Heart left ventricle (tissue), 16 donors: ENCODE results near the gene MARK4. TPM values are rescaled to one million over a fixed set of nuclear protein-coding genes. Genes with fewer than 3 reads are reported as not detected.

ENCODE experiments used
- ATAC-seq, 4 donors: fragments of 200-7000 bp; cut with Tn5 transposase; one replicate each; pipeline ENCODE4 v1.9.1; 2020 to 2022; ENCODE audit warnings: moderate library complexity in 4 of 4, mild to moderate bottlenecking in 3 of 4, moderate number of reproducible peaks in 1 of 4
- DNase-seq, 5 donors: peaks; one replicate each; pipeline ENCODE4 v3.0.0-alpha.2; 2020
- H3K27ac ChIP-seq, 12 donors: fragments of 200-600 bp; sonication (generic) in 4 of 12; one replicate each; pipeline versions ENCODE4 v1.5.0 to v1.8.0; 2016 to 2022; ENCODE audit warnings: mild to moderate bottlenecking in 2 of 12
- H3K27me3 ChIP-seq, 9 donors: fragments of 200-600 bp; sonication (generic) in 2 of 9; one replicate each; pipeline versions ENCODE4 v1.5.1 to v1.8.0; 2016 to 2022; ENCODE audit warnings: mild to moderate bottlenecking in 3 of 9
- H3K36me3 ChIP-seq, 9 donors: fragments of 200-600 bp; sonication (generic) in 2 of 9; one replicate each; pipeline versions ENCODE4 v1.5.0 to v1.8.0; 2018 to 2022; ENCODE audit warnings: mild to moderate bottlenecking in 2 of 9
- H3K4me1 ChIP-seq, 12 donors: fragments of 200-600 bp; sonication (generic) in 4 of 12; one replicate each; pipeline versions ENCODE4 v1.5.0 to v1.8.0; 2016 to 2022; ENCODE audit warnings: mild to moderate bottlenecking in 3 of 12
- H3K4me3 ChIP-seq, 12 donors: fragments of 200-600 bp; sonication (generic) in 4 of 12; one replicate each; pipeline versions ENCODE4 v1.5.0 to v1.8.0; 2017 to 2022; ENCODE audit warnings: mild to moderate bottlenecking in 9 of 12, moderate library complexity in 4 of 12
- H3K9me3 ChIP-seq, 12 donors: fragments of 200-600 bp; sonication (generic) in 4 of 12; one replicate each; pipeline versions ENCODE4 v1.5.0 to v1.8.0; 2016 to 2022; ENCODE audit warnings: mild to moderate bottlenecking in 1 of 12
- POLR2A ChIP-seq, 2 donors: fragments of 450-650 bp; IDR thresholded peaks; one replicate each; pipeline ENCODE4 v1.6.1; 2017; ENCODE audit warnings: antibody characterized with exemption in 2 of 2, mild to moderate bottlenecking in 2 of 2, moderate library complexity in 2 of 2
- WGBS, 4 donors: extraction: QIAGEN DNeasy Blood & Tissue Kit in 2 of 4; methylation state at CpG; one replicate each; pipeline versions ENCODE4 v1.1.5 to v1.1.7; 2013 to 2018; 5-methylcytosine and 5-hydroxymethylcytosine counted together
- intact Hi-C, 10 donors: fragments of 100-400 bp; cut with DNase I; formaldehyde crosslinking; loops; one replicate each; pipeline versions ENCODE4 v1.11.1 to v1.14.2; 2022
- polyA plus RNA-seq, 2 donors: library from polyadenylated mRNA; stranded (reverse); fragments of 200-250 nt; gene quantifications; one replicate each; pipeline ENCODE4 v1.2.3, GENCODE V29; 2013
- total RNA-seq, 9 donors: library from RNA; depleted of rRNA in 2 of 9; stranded (reverse); fragments of >200 nt in 2 of 9; fragmentation: NEBNext Ultra II Directional in 3 of 9; extraction: Animal tissue kit (Norgen Biotek cat#: 25700) in 3 of 9; gene quantifications; one replicate each; pipeline versions ENCODE4 v1.1.0 to v1.2.4, GENCODE V29; 2016 to 2023
- TF ChIP-seq, protein P1 (sequence below), 12 donors: fragments of 200-600 bp; sonication (generic) in 4 of 12; IDR thresholded peaks; one replicate each; pipeline versions ENCODE4 v1.5.0 to v1.8.0; 2018 to 2022; ENCODE audit warnings: antibody characterized with exemption in 12 of 12, mild to moderate bottlenecking in 5 of 12
- donor health status: ischemic (EF 13 %, LVEDD 7.1; RV severe dilation, severe dysfunction).
- donor health status: healthy with polysubstance abuse.
- donor health status: DM: no; HTN: yes; CAD: no.
- donor health status: DM: no; HTN: no; CAD: no.
- donor health status: ischemic (EF 25% LVEDD 6.9; RV normal size, moderate dysfunction).
- donor health status: ischemic (EF 25% LVEDD 5.7; RV mildly dilated, moderate dysfunction).
- donor health status: healthy.
- donor health status: DM: yes; HTN: yes; CAD: no.
- donor health status: ischemic (EF 35%, LVEDD 5.7; RV mildly dilated, moderate dysfunction).
- donor health status: nonischemic (EF 11% LVEDD 7.7; RV severe dilation, severe dysfunction).
- donor health status: DM: yes; HTN: yes; CAD: no.
- donor health status: PGD.
- donor health status: ischemic (EF 29% LVEDD 5.4; RV normal size, mild dysfunction).
- donor health status: nonischemic (EF 23%, LVEDD 6.1; RV moderate dilation, normal function).

MARK4 gene
- total and polyA plus RNA-seq, 11 donors = 18.0 to 46.9 (median 28.6) TPM

DNA sequence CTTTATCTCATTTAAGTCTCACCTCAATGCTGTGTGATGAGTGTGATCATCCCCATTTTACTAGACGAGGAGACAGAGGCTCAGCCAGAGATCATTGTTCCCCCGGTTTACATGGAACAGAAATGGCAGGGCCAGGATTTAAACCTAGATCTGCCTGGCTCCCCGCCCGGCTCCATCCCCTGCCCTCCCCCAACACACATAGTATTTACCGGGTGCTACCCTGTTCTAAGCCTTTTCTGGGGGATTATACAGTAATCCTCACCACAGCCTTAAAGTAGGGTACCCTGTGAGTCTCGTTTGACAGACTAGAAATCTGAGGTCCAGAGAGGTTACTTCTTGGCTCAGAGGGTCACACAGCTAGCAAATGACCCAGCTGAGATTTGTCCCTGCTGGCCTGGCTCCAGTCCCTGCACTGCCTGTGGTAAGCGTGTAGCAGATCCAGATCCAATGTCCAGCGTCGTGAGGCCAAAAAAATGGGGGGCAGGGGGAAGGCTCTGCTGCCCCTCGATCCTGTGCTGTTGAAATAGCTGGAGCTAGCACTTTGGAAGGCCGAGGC is 85.7 kb downstream of the MARK4 start:
- DNase-seq (no peak), ATAC-seq (no peak)
- TF ChIP-seq, protein P1, sequence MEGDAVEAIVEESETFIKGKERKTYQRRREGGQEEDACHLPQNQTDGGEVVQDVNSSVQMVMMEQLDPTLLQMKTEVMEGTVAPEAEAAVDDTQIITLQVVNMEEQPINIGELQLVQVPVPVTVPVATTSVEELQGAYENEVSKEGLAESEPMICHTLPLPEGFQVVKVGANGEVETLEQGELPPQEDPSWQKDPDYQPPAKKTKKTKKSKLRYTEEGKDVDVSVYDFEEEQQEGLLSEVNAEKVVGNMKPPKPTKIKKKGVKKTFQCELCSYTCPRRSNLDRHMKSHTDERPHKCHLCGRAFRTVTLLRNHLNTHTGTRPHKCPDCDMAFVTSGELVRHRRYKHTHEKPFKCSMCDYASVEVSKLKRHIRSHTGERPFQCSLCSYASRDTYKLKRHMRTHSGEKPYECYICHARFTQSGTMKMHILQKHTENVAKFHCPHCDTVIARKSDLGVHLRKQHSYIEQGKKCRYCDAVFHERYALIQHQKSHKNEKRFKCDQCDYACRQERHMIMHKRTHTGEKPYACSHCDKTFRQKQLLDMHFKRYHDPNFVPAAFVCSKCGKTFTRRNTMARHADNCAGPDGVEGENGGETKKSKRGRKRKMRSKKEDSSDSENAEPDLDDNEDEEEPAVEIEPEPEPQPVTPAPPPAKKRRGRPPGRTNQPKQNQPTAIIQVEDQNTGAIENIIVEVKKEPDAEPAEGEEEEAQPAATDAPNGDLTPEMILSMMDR (IDR thresholded peaks at IDR 0.05) = no peak
- TF ChIP-seq POLR2A (IDR thresholded peaks at IDR 0.05) = no peak
- 61 to 69% (median 66%) methylated on average over 11 of the region's 11 CpGs for WGBS, 4 donors
- Histone ChIP-seq H3K9me3 (no peaks in the 10 kb centered on the region), H3K4me3 (no peak overlapping the region), H3K4me1 (peaks cover 0 to 15% (median 1%) of the 10 kb centered on the region in 12 donors), H3K27me3 (peaks cover 10 to 23% (median 14%) of the 10 kb centered on the region in 9 donors), H3K36me3 (no peaks in the 10 kb centered on the region), H3K27ac (no peak overlapping the region)
- intact Hi-C loops = loop anchor here in 6 of 10 donors (5.0 to 10.0 kb wide), 6 partner anchors 84 to 434 kb away; partner anchors contain the start of genes MARK4 (in 5 of the 6), APOE (in 4 of the 6) and NKPD1 (in 1 of the 6)

DNA sequence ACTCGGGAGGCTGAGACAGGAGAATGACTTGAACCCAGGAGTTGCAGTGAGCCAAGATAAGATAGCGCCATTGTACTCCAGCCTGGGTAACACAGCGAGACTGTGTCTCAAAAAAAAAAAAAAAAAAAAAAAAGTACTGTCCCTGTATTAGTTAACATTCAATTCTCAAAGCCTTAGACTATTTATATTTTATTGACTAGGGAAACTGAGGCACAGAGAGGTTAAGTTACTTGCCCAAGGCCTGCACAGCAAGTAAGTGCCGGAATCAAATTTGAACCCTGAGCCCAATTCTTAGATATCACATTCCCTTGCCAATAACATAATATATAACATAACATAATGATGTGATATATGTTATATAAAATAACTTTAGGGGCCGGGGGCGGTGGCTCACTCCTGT is 88.6 kb downstream of the MARK4 start:
- no peak overlapping the region for H3K4me3 ChIP-seq
- H3K4me1 ChIP-seq = peaks cover 0 to 15% (median 1%) of the 10 kb centered on the region in 12 donors
- no peak for TF ChIP-seq POLR2A (IDR thresholded peaks at IDR 0.05)
- TF ChIP-seq, protein P1 (IDR thresholded peaks at IDR 0.05) = no peak
- H3K36me3 ChIP-seq = no peaks in the 10 kb centered on the region
- no peaks in the 10 kb centered on the region for H3K9me3 ChIP-seq
- 75 to 88% (median 82%) methylated on average over 6 of the region's 6 CpGs for WGBS, 4 donors
- intact Hi-C loops = loop anchor here in 8 of 10 donors (2.0 to 10.0 kb wide), 9 partner anchors 87 to 437 kb away; partner anchors contain the start of genes APOE (in 5 of the 8), MARK4 (in 5 of the 8) and NKPD1 (in 1 of the 8)
- DNase-seq (no peak), ATAC-seq (no peak)
- peaks cover 10 to 23% (median 14%) of the 10 kb centered on the region in 9 donors for H3K27me3 ChIP-seq
- no peak overlapping the region for H3K27ac ChIP-seq

GRCh38 chr19:45340232-45340898 is 89.3 kb downstream of the MARK4 start, which contains the start of gene KLC3:
Gene KLC3 (plus strand): TSS chr19:45340750. CDS start chr19:45345542, 4,792 bp downstream.
- TF ChIP-seq, protein P1 (IDR thresholded peaks at IDR 0.05) = no peak
- no peak for TF ChIP-seq POLR2A (IDR thresholded peaks at IDR 0.05)
- intact Hi-C loops = loop anchor here in 1 of 10 donors (10.0 kb wide), 2 partner anchors 146 to 436 kb away; partner anchors contain the start of gene APOE
- H3K27ac ChIP-seq = no peak within 1 kb of the TSS
- no peak for DNase-seq
- H3K9me3 ChIP-seq = no peaks in the 10 kb centered on the region
- H3K4me3 ChIP-seq = peak within 1 kb of the TSS in 9 of 12 donors; percentile 6 to 45 (median 22)
- 11 to 24% (median 17%) methylated on average over 24 to 50 of the region's 50 CpGs for WGBS, 4 donors
- H3K4me1 ChIP-seq = peaks cover 0 to 15% (median 1%) of the 10 kb centered on the region in 12 donors
- no peaks in the 10 kb centered on the region for H3K36me3 ChIP-seq
- ATAC-seq = no peak
- peaks cover 10 to 23% (median 14%) of the 10 kb centered on the region in 9 donors for H3K27me3 ChIP-seq

DNA sequence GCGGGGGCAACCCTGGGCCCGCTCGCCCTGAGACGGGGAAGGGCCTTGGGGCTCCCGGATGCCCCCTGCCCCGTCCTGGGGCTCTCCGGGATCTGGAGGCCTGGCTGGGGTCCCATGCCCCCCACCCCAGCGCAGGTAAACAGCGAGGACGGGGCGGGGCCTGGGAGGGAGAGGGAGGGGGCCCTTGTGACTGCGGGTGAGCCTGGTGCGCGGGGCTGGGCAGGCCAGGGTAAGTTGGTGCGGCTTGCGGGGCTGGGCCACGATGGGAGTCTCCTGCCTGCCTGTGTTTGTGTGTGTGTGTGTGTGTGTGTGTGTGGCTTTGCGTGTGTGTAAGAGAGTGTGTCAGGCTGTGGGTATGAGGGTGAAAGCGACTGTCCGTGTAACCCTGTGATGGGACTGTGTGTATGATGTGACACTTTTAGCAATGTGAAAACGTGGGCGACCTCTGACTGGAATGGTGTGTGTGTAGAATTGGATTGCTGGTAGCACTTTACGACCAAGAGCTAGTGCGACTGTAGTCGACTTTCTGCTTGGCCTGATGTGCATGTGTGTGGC is 89.9 kb downstream of the MARK4 start:
- H3K27me3 ChIP-seq = peaks cover 10 to 29% (median 14%) of the 10 kb centered on the region in 9 donors
- TF ChIP-seq, protein P1 (IDR thresholded peaks at IDR 0.05) = no peak
- no peak for TF ChIP-seq POLR2A (IDR thresholded peaks at IDR 0.05)

More for the DNA sequence above, 89.9 kb downstream of the MARK4 start:
- peaks cover 0 to 15% (median 1%) of the 10 kb centered on the region in 12 donors for H3K4me1 ChIP-seq
- intact Hi-C loops = loop anchor here in 1 of 10 donors (10.0 kb wide), 2 partner anchors 146 to 436 kb away; partner anchors contain the start of gene APOE
- ATAC-seq (no peak), DNase-seq (no peak)
- no peak overlapping the region for H3K27ac ChIP-seq
- no peaks in the 10 kb centered on the region for H3K9me3 ChIP-seq
- peak overlapping the region in 9 of 12 donors; percentile 6 to 45 (median 22) for H3K4me3 ChIP-seq
- WGBS, 4 donors = 12 to 50% (median 20%) methylated on average over 8 to 25 of the region's 25 CpGs
- no peaks in the 10 kb centered on the region for H3K36me3 ChIP-seq
